Measurements from ENCODE around the gene PTPN2.

DNA sequence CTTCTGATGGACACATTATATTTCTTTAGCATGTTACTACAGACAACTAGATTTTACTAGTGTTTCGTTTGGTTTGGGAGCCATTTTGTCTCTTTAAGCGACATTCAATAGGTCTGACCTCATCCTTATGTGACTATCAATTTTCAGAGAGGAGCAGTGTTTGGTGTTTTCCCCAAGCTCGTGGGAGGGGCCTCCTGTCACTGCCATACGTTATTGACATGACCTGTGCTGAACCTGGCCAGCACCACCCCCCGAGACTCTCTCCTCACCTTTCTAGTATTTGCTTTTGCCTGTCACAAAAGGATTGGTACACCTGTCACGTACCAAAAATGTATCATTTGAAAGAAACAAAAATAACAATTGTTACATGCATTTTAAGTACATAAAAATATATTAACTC, 111.9 kb downstream of the PTPN2 start:
- TF ChIP-seq, protein P1, sequence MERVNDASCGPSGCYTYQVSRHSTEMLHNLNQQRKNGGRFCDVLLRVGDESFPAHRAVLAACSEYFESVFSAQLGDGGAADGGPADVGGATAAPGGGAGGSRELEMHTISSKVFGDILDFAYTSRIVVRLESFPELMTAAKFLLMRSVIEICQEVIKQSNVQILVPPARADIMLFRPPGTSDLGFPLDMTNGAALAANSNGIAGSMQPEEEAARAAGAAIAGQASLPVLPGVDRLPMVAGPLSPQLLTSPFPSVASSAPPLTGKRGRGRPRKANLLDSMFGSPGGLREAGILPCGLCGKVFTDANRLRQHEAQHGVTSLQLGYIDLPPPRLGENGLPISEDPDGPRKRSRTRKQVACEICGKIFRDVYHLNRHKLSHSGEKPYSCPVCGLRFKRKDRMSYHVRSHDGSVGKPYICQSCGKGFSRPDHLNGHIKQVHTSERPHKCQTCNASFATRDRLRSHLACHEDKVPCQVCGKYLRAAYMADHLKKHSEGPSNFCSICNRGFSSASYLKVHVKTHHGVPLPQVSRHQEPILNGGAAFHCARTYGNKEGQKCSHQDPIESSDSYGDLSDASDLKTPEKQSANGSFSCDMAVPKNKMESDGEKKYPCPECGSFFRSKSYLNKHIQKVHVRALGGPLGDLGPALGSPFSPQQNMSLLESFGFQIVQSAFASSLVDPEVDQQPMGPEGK (CRISPR knock-in tag; IDR thresholded peaks at IDR 0.05; ENCODE audit: borderline replicate concordance), result no peak
- TF ChIP-seq CSDC2 (CRISPR knock-in tag; IDR thresholded peaks at IDR 0.05), result no peak
- no peak for TF ChIP-seq TCF4 (CRISPR knock-in tag; IDR thresholded peaks at IDR 0.05; ENCODE audit: borderline replicate concordance)
- no peak for TF ChIP-seq RARB (CRISPR knock-in tag; IDR thresholded peaks at IDR 0.05)
